DMS153 (cell line): ENCODE data around the gene MAP2K1.
"Not testable (repeated sequence)": the region's sequence is repeated elsewhere in the genome, so short reads cannot be mapped to it uniquely, and the experiment has no call there.

Experiments used
- DNase-seq: peaks from one replicate; lab custom pipeline; 2025; lab: John Stamatoyannopoulos, UW

MAP2K1 gene

DNA sequence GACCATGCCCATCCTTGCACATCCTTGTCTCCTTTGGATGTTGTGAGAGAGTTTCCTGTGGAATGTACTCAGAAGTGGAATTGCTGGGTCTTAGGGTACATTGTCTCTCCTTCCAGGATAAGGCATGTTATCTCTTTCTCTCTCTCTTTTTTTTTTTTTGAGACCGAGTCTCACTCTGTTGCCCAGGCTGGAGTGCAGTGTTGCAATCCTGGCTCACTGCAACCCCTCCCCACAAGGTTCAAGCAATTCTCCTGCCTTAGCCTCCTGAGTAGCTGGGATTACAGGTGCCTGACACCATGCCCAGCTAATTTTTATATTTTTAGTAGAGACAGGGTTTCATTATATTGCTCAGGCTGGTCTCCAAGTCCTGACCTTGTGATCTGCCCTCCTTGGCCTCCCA, 6.3 kb downstream of the MAP2K1 start:
- not testable (repeated sequence) for DNase-seq

DNA sequence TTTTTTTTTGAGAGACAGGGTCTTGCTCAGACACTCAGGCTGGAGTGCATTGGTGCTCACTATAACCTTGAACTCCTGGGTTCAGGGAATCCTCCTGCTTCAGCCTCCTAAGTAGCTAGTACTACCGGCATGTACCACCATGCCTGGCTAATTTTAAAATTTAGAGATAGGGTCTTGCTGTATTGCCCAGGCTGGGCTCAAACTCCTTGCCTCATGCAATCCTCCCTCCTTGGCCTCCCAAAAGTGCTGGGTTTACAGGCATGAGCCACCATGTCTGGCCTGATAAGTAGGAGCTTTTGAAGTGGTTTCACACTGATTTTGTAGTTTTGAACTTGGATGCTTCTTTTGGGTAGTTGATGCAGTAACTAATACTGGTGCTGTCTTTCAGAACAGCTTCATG, 7.8 kb downstream of the MAP2K1 start:
- DNase-seq = no peak

DNA sequence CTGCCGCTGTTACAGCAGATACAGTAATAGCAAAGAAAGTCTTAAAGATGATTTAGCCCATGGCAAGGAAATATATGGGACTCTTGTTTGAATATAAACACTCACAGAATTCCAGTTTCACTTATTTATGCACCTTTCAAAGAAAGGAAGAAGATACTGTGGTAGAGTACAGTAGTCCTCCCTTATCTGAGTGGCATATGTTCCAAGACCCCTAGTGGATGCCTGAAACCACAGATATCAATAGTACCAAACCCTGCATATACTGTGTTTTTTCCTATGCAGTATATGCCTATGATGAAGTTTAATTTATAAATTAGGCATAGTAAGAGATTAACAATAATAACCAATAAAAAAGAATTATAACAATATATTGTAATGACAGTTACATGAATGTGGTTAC, 8.2 kb downstream of the MAP2K1 start:
- DNase-seq = no peak

DNA sequence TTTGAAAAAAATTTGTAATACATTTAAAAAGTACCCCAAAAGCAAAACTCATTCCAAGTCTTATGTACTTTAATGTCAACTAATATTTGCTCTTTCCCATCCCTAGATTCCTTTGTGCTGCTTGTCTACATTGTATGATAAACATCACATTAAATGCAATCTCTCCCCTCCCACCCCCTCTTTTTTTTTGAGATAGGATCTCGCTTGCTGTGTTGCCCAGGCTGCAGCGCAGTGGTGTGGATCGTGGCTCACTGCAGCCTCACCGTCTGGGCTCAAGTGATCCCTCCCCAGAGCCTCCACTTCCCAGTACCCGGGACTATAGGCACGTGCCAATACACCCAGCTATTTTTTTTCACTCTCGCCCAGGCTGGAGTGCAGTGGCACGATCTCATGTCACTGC, 12.6 kb downstream of the MAP2K1 start:
- no peak for DNase-seq

DNA sequence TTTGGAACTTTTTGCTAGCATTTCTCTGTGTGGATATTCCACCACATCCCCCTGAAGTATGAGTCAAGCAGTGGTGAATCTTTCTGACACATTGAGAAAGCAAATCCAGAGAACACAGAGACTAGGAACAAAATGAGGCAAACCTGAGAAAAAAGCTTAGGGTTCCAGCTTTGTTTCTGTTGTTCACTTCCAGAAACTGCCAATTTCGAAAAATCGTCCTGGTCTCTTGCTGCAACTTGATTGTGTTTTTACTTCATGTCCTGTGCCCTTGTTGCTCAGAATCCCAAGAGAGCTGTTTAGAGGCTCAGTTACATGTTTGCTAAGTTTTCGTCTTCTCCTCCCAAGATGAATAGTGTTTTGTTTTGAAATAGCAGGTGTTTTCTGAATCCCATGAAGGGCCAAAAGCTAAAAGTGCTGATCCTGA, 13.7 kb downstream of the MAP2K1 start:
- no peak for DNase-seq

DNA sequence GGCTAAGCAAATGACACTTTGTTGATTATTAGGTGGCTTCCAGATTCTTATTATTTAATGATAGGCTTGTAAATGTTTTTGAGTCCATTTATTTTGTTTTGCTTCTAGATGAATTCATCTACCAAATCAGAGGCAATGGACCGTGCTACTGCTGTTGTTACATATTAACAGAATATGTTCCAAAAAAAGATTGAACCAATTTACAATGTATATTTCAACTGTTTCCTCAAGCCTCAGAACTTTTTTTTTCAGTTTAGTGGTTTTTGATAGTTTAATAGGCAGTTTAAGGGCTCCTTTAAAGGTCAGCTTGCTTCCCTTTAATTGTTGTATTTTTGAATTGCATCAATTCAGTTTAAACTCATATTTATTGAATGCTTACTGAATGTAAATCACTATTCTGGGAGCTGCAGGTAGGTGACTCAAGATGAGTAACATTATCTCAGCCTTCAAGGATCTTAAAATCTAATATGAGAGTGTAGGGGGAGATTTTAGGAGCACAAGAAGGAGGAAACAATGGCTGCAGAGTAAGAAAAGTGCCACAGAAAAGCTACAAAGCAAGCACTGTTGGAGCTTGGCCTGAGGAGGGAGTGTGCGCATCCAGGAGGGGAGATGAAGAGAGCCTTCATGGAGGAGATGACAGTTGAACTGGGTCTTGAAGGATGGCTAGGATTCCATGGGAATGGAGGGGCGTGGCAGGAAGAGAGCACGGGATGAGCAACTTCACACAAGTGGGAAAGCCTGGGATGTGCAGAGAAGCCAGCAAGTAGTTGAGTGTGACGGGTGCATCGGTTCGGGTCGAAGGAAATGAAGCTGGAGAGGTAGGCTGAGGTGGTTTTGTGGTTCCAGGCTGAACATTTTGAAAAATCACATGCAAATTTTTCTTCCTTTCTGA, 14.7 kb downstream of the MAP2K1 start:
- no peak for DNase-seq

DNA sequence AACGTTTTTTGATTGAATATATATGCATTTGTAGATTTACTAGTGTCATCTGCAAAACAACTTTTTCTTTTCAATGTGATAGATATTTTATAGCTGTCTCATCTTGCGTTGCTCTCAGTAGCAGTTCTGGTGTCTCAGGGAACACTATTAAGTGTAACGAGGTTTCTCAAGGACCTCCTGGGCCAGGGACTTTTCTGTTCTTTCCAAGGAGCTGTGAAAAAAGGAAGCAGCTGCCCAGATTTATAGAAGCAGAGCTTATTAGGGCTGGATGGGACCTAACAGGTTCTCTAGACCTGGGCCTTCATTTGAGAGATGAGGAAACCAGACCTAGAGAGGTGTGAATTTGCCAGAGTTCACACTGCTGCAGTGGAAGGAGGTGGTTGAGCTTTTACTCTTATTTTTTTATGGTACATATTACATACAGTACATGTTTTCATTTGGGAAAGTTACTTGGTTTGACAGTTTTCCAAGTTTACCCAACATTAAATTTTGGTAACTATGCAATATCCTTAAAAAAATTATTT, 16.1 kb downstream of the MAP2K1 start:
- no peak for DNase-seq

DNA sequence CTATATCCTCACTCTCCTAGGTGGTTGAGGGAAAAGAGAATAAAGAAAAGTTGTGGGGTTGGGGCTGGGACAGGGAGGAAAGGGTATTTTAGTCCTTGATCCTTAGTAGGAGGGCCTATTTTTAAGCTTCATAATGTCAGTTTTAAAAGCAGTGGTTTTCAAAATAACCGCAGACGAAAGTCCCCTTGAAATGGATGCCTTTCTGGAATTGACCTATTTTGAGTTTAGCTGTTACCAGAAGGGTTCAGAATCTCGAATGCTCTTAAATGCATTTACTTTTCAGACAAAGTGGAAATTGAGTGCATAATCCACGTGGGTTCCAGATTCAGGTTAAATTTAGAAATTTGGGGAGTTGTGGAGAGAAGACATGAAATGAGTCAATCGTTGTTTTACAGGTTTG, 16.6 kb downstream of the MAP2K1 start:
- DNase-seq = no peak

DNA sequence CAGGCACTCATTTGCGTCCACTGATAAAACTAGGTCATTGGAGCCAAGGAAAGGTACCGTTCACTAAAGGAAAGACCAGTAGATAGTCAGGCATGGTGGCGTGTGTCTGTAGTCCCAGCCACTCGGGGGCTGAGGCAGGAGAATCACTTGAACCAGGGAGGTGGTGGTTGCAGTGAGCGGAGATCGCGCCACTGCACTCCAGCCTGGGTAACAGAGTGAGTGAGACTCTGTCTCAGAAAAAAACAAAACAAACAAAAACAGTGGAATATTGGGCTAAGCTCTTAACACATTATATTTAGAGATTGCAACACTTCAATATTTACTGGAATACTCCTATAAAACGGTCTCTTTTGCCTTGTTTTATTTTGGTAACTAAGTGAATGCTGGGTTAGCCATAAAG, 17.4 kb downstream of the MAP2K1 start:
- DNase-seq = no peak

DNA sequence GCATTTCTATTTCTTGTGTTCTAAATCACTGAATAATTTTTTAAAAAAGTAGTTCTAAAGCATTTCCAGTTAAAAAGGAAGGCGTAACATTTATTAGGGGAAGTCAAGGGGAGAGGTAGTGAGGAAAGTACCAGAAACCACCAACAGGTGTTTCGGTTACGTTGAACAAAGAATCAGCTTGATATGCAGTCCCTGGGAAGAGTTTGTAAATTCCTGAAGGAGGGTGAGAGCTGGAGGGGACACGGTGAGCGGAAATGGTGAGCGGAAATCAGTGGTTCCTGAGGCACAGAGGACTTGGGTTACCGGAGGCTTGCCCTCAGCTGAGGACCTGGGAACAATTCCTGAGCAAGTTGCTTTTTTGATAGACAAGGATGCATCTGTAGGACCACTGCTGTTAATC, 17.8 kb downstream of the MAP2K1 start:
- DNase-seq = no peak

DNA sequence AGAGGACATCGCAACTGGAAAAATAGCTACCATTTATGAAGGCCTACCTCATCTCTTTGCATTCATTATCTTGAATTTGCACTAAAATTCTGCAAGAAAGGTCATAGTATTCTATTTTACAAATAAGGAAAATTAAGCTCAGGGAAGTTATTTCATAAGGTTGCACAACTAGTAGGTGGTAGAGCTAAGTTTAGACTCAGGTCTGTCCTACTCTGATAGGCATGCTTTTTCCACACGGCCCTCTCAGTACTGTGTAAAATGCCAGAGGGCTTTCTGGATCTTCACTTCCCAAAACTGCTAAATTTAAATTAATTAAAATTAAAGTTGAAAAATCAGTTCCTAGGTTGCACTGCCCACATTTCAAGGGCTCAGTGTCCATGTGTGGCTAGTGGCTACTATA, 18.3 kb downstream of the MAP2K1 start:
- DNase-seq = no peak

DNA sequence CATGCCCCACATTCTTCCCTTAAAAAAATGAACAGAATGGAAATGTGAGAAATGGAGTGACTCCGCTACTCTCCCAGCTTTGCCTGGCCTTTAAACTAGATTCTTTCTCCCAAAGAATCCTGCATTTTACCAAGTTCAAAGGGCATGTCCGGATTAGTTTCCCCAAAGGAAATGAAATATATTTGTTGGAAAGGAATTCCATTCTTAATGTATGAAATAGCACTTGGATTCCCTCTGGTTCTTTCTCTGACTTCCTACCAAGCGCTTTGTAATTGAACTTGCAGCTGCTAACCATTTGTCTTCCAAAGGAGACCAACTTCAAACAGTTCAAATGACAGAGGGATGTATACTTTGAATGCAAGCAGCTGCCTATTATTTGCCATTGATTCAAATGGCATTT, 18.9 kb downstream of the MAP2K1 start:
- no peak for DNase-seq

DNA sequence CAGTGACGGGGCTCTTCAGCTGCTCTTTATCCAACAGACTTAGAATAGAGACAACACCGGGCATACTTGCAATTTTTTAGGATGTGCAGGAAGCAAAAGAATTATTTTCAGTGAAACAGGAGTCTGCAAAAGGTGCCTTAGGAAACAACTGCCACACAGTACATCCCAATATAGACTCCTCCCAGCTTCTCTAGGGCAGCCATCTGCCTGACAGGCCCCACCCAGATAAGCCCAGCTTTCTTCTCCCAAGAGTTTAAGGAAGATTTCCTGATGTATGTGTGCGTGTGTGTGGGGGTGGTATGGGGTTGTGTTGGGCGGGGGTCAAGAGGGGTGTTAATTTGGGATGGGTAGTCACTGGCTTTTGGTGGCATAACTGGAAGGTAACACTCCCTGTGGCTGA, 21.5 kb downstream of the MAP2K1 start:
- no peak for DNase-seq

DNA sequence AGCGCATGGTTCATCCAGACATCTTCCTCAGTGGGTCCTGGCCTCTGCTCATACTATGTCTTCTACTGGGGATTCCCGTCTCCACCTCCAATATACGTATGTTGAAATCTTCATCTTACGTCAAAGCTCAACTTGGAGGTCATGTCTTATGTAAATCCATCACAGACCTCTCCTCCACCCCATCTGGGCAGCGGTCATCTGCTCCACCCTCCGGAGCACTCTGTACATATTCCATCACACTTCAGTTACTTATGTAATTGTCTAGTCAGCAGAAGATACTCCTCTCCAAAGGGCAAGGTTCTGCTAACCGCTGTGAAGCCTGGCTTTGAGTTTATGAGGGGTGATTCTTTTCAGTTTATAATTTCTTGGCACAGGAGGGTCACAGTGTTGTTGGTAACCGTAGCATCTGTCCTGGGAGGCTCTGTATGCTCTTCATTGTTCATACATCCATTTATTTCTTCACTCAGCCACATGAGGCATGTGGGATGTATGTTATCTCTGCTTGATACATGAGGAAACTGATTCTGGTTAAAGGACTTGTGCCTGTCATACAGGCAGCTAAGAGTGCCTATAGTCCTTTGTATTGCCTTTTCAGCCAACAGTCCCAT, 22.1 kb downstream of the MAP2K1 start:
- DNase-seq = no peak

DNA sequence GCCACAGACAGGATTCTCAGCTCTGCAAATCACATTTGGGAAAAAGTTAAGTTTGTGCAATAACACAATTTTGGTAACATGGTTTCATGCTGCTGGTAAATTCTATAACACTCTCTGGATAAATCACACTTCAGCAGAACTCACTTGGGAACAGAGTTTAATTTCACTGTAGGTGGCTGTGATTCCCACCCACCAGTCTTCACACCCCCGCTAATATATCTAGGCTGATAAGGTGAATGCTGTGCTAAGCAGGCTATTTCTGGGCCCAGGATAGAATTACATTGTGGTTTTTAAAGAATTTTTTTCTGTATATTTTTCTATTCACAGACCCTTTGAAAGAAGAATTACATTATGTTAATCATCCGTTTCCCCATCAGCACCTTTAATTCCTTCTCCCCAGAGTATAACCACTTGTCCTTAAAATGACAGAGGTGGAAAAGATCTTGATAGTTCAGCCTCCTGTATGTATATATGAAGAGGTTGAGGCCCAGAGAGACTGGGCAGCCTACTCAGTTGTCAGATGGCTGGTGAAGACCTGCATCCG, 22.9 kb downstream of the MAP2K1 start:
- DNase-seq = no peak

DNA sequence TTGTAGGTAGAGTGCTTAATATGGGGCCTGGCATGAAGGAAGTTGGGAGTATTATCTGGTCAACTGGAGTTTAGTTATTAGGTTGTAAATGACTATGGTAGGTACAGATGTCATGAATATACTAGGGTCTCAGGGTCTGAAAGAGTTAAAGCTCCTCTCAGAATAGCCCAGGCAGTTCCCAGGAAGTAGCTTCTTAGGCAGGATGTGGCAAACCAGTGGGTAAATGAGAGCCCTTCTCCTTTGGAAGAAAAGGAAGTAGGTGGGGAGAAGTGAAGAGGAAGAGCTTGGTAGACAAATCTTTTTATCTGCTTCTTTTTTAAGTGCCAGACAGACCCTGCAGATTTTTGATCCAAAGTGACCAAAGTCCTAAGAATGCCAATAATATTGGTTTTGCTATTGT, 24.5 kb downstream of the MAP2K1 start:
- DNase-seq = no peak

DNA sequence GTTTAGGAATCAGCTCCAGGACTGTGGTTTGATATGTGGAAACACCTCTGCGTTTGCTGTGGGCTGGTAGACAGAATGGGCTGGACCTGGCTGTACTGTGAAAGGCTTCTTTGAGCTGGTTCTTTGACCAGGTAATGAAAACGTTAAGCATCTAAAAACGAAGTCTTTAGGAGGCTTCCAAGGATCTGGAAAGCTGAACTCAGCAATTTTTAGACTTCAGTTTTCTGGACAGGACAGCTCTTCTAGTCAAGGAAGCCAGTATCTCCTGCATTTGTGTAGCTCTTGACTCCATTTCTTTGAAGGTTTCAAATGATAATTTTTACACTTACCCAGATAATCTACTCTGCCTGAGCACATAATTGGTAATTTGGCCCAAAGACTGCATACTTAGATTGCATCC, 25.5 kb downstream of the MAP2K1 start:
- no peak for DNase-seq

DNA sequence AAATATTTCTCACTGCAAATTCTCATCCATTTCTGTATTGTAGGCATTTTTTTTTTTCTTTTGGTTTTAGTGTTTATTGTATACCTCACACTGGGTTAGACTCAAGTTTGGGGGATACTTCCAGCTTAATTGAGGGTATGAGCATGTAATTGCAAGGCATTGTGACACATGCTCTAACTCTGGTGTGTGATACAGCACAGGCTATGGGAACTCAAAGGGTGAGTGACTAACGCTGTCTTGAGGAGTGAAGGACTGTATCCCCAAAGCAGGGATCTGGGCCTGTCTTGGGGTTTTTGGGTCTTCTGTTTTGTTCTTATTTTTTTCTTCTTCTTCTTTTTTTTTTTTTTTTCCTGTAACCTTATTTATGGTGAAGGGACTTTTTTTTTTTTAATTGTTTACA, 26.9 kb downstream of the MAP2K1 start:
- no peak for DNase-seq

DNA sequence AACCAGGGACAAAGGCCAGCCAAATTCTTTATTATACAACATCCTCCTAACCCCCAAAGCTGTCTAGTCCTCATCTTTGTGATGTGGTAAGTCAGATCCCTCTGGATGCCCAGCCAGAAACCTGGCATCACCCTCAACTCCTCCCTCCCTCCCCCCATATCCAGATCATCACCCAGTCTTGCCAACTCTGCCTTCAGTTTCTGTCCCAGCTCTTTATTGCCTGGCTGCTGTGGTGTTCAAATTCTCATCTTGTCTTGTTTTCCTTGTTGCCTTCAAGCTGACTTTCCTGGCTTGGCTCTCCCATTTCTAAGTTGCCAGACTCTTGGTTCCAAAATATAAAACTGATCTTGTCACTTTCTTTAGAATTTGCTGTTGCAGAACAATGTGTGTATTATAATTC, 28.6 kb downstream of the MAP2K1 start:
- no peak for DNase-seq

DNA sequence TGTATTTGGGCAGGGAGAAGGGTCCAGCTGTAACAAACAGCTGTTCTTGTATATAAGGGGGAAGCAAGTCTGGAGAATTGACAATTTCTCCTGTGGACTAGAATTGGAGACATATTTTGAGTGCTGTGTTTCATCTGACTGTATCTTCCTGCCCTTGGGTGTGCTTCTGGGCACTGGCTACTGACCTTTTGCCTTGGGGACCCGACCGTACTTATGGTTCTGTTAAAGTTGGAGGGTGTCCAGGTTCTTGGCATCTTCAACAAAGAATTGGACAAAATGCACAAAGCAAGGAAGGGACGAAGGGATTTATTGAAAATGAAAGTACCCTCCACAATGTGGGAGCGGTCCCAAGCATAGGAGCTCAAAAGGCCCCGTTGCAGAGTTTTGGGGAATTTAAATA, 31.0 kb downstream of the MAP2K1 start:
- no peak for DNase-seq

DNA sequence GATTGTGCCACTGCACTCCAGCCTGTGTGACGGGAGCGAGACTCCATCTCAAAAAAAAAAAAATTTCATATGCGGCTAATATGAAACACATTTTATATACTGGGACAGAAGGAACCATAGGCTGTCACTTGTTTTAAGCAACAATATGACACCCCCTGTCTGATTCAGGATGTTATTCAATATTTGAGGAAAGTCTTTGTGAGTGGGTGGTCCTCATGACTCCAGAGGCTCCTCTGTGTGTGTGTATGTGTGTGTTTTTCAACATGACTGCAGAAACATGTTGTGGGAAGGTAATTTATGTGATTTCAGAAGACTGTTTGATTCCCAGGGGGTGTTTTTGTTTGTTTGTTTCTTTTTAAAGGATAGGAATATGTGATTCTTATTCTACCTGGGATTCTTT, 32.8 kb downstream of the MAP2K1 start:
- no peak for DNase-seq

DNA sequence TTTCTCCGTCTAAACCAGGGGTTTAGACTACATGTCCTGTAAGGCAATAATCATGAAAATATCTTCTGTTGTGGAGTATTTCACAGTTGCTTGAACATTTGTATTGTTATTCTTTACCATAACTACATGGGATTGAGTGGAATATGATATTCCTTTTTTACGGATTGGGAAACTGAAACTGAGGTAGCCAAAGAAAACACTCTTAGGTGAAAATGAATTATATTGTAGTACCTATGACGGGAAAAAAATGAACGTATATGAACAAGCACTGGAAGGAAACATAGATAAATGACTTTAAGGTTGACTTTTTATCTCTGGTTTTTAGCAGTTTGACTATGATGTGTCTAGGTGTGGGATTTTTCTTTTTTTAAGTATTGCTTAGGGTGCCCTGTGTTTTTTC, 35.6 kb downstream of the MAP2K1 start:
- no peak for DNase-seq

DNA sequence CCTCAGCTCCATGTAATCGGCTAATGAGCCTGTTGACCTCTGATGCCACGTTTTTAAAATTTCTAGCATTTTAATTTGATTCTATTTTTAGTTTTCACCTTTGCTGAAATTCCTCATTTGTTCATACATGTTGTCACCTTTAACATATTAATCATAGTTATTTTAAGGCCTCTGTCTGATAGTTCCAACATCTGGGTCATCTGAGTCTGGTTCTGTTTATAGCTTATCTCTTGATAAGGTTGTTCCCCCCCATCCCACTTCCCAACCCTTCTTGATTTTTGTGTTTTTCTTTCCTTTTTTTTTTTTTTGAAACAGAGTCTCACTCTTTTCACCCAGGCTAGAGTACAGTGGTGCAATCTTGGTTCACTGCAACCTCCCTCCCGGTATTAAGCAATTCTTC, 36.4 kb downstream of the MAP2K1 start:
- DNase-seq = no peak
